D721Med (cell line): Measurements from ENCODE around the gene HMGXB4.

Source experiments
- DNase-seq: peaks from one replicate; pipeline ENCODE4 v3.0.0; 2011; ENCODE audit warnings: low spot score; ENCODE audit not compliant: insufficient read length
- FAIRE-seq: peaks from 2 replicates; lab custom pipeline; 2011; peaks lifted over from hg19 to GRCh38; lab: Jason Lieb, UNC
- CTCF ChIP-seq: IDR thresholded peaks from 2 replicates; pipeline ENCODE4 v1.5.1; 2012; ENCODE audit warnings: mild to moderate bottlenecking, control low read depth; ENCODE audit not compliant: insufficient read depth; ENCODE audit errors: missing control alignments

HMGXB4 gene

DNA sequence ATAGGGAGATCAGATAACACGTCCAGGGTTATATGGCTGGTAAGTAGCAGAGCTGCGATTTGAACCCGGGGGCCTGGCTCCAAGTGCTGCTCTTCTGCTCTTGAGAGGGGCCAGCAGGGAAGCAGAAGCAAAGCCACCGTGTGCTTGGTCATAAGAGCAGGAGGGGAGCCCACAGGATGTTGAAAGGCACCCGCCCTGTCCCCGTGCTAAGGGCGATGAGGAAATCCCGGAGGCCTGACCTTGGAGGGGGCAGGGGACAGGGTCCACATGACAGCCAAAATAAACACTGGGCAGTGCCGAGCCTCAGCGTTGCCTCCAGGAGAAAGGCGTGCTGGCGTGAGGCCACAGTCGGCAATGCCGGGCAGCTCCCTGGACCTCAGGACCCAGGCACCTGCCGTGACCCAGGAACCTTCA lies 71.2 kb downstream of the HMGXB4 start:
- FAIRE-seq = no peak
- DNase-seq = no peak
- TF ChIP-seq CTCF = no peak

- no peak for FAIRE-seq
- TF ChIP-seq CTCF = no peak
Measured at GRCh38 chr22:35329114-35329847, 72.0 kb downstream of the HMGXB4 start.

DNA sequence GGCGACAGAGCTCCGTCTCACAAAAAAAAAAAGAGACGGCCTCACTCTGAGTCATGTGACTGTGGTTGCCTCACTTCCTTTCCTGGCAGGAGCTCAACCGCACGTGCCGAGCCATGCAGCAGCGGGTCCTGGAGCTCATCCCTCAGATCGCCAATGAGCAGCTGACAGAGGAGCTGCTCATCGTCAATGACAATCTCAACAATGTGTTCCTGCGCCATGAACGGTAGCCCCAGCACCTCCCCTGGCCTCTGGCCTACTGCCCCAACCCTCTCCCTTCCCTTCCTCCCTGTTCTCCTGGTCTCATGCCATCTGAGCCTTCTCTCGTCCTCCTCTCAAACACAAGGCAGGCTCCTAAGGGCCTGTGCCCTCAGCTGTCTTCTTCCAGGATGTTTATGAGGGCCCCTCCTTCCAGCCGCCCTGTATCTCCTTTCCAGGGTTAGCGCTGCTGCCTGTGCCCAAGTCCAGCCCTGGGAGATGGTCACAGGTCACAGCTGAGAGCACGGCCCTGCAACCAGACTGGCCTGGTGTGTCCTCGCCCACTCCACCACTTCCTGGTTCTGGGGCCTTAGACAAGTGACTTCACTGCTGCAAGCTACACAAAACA lies 73.1 kb downstream of the HMGXB4 start:
- no peak for DNase-seq
- TF ChIP-seq CTCF = no peak
- FAIRE-seq = no peak

More at GRCh38 chr22:35329114-35329847, 72.0 kb downstream of the HMGXB4 start:
- no peak for DNase-seq

- FAIRE-seq (no peak), DNase-seq (no peak)
- no peak for TF ChIP-seq CTCF
Measured at GRCh38 chr22:35332278-35332677, 75.0 kb downstream of the HMGXB4 start.

DNA sequence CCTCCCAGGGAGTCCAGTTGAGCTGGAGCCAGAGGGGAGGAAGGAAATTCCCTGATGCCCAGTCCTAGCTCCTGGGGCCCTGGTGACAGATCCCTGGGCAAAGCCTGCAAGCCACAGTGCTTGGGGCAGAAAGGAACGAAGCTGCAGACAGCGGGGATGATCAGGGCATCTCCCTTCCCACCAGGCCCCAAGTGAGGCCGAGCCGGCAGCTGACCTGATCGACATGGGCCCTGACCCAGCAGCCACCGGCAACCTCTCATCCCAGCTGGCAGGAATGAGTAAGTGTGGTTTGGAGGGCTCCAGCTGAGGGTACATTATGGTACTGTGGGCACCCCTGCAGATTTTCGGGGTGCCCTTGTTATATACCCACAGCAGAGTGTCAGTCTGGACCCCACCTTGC lies 75.9 kb downstream of the HMGXB4 start:
- FAIRE-seq = no peak
- DNase-seq = no peak
- TF ChIP-seq CTCF = no peak

- FAIRE-seq (no peak), DNase-seq (no peak)
- no peak for TF ChIP-seq CTCF
Measured at GRCh38 chr22:35334004-35334403, 76.7 kb downstream of the HMGXB4 start.

DNA sequence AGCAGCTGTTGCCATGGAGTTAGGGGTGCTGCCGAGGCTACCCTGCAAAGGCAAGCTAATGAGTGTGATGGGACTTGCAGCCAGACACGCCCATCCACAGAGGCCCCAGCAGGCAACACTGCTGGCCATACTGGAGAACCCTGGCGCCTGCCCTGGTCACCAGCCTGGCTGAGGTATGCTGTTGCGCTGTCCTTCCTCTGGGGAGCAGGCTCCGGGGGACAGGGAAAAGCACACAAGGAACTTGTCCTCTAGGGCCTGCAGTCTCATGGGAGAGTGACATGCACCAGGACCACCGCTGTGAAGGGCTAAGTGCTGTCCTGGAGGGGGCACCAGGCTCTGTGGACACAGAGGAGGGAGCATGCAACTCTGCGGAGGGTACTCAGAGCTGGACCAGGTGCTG lies 78.2 kb downstream of the HMGXB4 start:
- no peak for FAIRE-seq
- TF ChIP-seq CTCF = no peak
- no peak for DNase-seq
